ENCODE results near the gene PCNT. TPM values are rescaled to one million over a fixed set of nuclear protein-coding genes. Genes with fewer than 3 reads are reported as not detected.

The PCNT gene
- total RNA-seq, 4 donors from 2014 or later = 6.2 to 29.7 (median 17.1) TPM

GRCh38 chr21:46381541-46381940 lies 57.6 kb downstream of the PCNT start:
- Histone ChIP-seq H3K9me3 (no peaks in the 10 kb centered on the region), H3K27me3 (no peaks in the 10 kb centered on the region), H3K4me3 (no peak overlapping the region), H3K27ac (no peak overlapping the region), H3K36me3 (no peaks in the 10 kb centered on the region), H3K4me1 (no peaks in the 10 kb centered on the region)
- DNase-seq = no peak
- TF ChIP-seq, protein P1, sequence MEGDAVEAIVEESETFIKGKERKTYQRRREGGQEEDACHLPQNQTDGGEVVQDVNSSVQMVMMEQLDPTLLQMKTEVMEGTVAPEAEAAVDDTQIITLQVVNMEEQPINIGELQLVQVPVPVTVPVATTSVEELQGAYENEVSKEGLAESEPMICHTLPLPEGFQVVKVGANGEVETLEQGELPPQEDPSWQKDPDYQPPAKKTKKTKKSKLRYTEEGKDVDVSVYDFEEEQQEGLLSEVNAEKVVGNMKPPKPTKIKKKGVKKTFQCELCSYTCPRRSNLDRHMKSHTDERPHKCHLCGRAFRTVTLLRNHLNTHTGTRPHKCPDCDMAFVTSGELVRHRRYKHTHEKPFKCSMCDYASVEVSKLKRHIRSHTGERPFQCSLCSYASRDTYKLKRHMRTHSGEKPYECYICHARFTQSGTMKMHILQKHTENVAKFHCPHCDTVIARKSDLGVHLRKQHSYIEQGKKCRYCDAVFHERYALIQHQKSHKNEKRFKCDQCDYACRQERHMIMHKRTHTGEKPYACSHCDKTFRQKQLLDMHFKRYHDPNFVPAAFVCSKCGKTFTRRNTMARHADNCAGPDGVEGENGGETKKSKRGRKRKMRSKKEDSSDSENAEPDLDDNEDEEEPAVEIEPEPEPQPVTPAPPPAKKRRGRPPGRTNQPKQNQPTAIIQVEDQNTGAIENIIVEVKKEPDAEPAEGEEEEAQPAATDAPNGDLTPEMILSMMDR (IDR thresholded peaks at IDR 0.05) = no peak
- TF ChIP-seq POLR2A (IDR thresholded peaks at IDR 0.05) = no peak
- intact Hi-C loops (cut with DNase I; ENCODE audit: low total_unique reads) = no loop called here

- Histone ChIP-seq H3K9me3 (no peaks in the 10 kb centered on the region), H3K4me3 (no peak overlapping the region), H3K4me1 (no peaks in the 10 kb centered on the region), H3K36me3 (no peaks in the 10 kb centered on the region), H3K27ac (no peak overlapping the region), H3K27me3 (no peaks in the 10 kb centered on the region)
- no peak for DNase-seq
- TF ChIP-seq, protein P1 (IDR thresholded peaks at IDR 0.05) = no peak
- TF ChIP-seq POLR2A (IDR thresholded peaks at IDR 0.05) = no peak
- intact Hi-C loops (cut with DNase I; ENCODE audit: low total_unique reads) = no loop called here
These were observed 60.6 kb downstream of the PCNT start for GRCh38 chr21:46384556-46384955.

DNA sequence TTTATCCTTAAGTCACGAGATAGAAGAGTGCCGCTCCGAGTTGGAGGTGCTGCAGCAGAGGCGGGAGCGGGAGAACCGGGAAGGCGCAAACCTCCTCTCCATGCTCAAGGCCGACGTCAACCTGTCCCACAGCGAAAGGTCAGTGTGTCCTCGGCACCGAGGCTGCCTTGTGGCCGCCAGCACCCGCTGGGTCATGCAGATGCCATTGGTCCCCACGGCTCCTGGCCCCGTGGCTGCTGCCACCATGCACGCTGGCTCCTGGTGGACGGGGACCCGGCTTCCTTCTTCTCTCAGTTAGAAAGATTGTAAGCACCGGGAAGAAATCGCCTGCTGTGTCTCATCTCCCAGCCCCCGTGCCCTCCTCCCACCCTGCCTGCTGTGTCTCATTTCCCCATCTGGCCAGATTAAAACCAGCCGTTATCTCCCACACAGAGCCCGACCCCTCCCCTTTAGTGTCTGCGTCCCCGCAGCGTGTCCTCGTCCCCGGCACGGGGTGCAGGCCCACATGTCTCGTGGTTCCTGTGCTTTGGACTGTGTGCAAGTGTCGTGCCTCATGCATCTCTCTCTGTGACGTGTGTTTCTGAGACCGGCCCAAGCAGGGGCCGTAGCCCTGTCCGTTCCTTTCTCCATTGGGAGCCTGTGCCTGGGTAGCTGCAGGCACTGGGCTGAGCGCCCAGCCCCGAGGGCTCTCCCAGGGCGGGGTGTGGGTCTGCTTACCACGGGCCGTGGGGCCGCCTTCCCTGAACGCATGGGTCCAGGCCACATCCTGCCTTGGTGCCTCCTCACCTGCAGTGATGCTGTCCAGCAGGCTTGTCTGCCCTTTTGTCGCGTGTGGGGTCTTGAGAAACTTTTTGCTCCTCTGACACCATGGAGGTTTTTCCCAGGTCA lies 62.1 kb downstream of the PCNT start:
- H3K4me3 ChIP-seq = no peak overlapping the region
- DNase-seq = no peak
- intact Hi-C loops (cut with DNase I; ENCODE audit: low total_unique reads) = no loop called here
- no peaks in the 10 kb centered on the region for H3K4me1 ChIP-seq
- TF ChIP-seq POLR2A (IDR thresholded peaks at IDR 0.05) = no peak
- TF ChIP-seq, protein P1 (IDR thresholded peaks at IDR 0.05) = no peak
- no peaks in the 10 kb centered on the region for H3K27me3 ChIP-seq
- H3K36me3 ChIP-seq = no peaks in the 10 kb centered on the region
- H3K27ac ChIP-seq = no peak overlapping the region
- H3K9me3 ChIP-seq = no peaks in the 10 kb centered on the region

DNA sequence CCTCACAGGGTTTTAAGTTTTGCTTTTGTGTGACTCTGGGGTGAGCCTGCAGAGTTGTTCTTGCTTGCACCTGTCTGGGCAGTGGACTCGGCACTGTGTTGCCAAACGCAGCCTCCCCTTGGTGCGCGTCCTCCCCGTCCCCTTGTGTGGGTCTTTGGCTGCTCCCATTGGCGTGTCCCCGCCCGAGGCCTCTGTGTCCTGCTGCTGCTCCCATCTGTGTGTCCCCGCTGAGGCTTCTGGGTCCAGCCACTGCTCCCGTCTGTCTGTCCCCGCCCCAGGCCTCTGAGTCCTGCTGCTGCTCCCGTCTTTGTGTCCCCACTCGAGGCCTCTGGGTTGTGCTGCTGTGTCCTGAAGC lies 62.8 kb downstream of the PCNT start:
- no peak for DNase-seq
- Histone ChIP-seq H3K27ac (no peak overlapping the region), H3K9me3 (no peaks in the 10 kb centered on the region), H3K36me3 (no peaks in the 10 kb centered on the region), H3K4me3 (no peak overlapping the region), H3K4me1 (no peaks in the 10 kb centered on the region), H3K27me3 (no peaks in the 10 kb centered on the region)
- no peak for TF ChIP-seq POLR2A (IDR thresholded peaks at IDR 0.05)
- TF ChIP-seq, protein P1 (IDR thresholded peaks at IDR 0.05) = no peak
- intact Hi-C loops (cut with DNase I; ENCODE audit: low total_unique reads) = no loop called here

GRCh38 chr21:46388206-46388880 lies 64.4 kb downstream of the PCNT start:
- intact Hi-C loops (cut with DNase I; ENCODE audit: low total_unique reads) = no loop called here
- DNase-seq = no peak
- Histone ChIP-seq H3K4me1 (peaks cover 0 to 2% of the 10 kb centered on the region in 2 donors), H3K27ac (no peak overlapping the region), H3K36me3 (no peaks in the 10 kb centered on the region), H3K9me3 (no peaks in the 10 kb centered on the region), H3K27me3 (no peaks in the 10 kb centered on the region), H3K4me3 (no peak overlapping the region)
- no peak for TF ChIP-seq POLR2A (IDR thresholded peaks at IDR 0.05)
- TF ChIP-seq, protein P1 (IDR thresholded peaks at IDR 0.05) = no peak
